ENCODE data around the gene DIO1. TPM values are rescaled to one million over a fixed set of nuclear protein-coding genes. Genes with fewer than 3 reads are reported as not detected.

DIO1 gene
- polyA plus RNA-seq, 4 donors, result 3.8 to 10.3 (median 7.8) TPM

DNA sequence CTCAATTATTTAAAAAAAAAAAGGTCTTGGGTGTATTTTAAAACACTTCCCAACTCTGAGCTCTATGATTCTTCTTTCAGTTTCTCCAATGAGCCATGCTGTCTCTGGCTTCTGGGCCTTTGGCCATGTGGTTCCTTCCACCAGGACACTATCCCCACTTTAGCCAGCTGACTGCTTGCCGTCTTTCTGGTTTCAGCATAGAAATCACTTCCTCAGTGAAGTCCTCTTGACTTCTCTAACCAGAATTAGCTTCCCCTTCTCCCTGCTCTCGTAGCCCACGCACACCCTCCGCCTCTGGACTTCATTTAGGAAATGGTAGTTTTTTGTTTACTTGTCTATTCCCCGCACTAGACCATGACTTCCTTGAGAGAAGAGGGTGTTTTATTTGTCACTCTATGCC is 1.1 kb upstream of the DIO1 start:
- DNase-seq (ENCODE audit: low read depth in 4 of 4, low spot score in 2 of 4), result no peak

DNA sequence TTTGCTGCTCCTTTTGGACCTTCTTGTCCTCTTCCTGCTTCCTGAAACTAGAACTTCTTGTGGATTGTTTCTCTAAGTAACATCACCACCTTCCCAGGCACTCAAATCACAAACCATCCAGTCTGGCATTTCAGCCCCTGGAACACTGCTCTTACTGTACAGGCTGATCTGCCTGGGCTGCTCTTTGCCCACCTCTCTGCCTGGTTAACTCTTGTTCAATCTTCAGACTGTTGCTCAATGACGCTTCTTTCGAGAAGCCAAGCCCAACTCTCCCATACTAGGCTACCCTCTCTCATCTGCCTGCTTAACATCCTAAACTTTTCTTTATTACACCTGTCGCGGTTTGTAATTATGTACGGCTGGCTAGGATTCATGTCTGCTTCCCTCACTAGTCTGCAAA is 657 bp downstream of the DIO1 start:
- DNase-seq (ENCODE audit: low read depth in 4 of 4, low spot score in 2 of 4), result no peak

DNA sequence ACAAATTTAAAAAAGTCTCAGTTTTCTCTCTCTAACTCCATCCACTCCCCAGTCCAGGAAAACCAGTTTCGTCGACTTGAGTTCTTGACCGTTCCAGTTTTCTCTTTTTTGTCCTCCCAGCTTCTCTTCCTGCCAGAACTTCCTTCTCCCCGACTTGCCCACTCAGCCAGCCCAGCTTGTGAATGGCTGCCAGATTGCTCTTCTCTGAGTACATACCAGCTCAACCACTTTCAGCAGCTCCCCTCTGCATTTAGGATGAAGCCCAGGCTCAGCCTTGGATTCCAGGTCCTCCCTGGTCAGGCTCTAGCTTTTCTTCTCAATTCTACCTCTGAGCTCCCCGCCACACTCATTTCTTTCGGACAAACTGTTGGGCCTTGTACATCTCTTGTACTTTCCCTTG is 1.4 kb downstream of the DIO1 start:
- DNase-seq (ENCODE audit: low read depth in 4 of 4, low spot score in 2 of 4), result no peak

DNA sequence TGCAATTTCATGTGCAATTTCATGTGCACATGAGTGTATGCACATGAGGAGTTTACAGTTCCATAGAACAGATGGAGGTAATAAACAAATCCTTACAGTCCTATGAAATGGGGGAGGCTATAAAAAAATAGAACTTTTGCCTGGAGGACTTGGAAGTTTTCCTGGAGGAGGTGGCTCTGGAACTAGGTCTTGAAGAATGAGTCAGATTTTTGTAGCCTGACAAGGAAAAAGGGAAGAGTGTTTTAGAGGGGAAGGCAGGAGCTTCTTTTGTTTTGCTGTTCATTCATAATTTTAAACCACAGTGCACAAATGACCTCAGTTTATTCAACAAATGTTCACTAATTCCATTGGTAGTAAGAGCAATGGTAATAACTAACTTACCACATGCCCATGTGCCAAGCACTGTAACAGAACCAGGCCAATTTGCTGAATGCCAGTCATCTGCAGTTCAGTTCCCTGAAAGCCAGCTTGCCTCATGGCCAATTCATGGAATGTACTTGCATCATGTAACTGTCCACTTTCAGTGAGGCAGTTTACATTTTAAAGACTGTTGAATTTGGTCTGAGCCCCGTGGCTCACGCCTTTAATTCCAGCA is 2.7 kb downstream of the DIO1 start:
- no peak for DNase-seq (ENCODE audit: low read depth in 4 of 4, low spot score in 2 of 4)

DNA sequence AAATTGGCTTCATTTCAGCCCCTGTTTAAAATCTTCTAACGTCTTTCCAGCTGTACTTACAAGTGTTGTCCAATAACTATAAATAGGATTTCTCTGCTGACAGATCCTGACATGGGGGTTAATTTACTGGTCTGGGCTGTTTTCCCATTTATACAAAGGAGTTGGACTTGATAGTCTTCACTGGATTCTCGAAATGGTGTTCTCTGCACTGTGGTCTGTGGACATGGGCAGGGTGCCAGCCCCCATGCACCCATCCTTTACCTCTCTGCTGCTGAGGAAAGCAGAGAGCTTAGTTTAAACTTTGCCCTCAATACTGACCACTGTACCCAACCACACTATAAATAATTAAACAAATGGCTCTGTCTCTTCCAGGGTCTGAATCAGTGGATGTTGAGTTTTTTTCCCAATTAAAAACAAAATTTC is 5.2 kb downstream of the DIO1 start:
- peak in 3 of 4 donors; percentile 68 to 75 (median 74) for DNase-seq (ENCODE audit: low read depth in 4 of 4, low spot score in 2 of 4)

DNA sequence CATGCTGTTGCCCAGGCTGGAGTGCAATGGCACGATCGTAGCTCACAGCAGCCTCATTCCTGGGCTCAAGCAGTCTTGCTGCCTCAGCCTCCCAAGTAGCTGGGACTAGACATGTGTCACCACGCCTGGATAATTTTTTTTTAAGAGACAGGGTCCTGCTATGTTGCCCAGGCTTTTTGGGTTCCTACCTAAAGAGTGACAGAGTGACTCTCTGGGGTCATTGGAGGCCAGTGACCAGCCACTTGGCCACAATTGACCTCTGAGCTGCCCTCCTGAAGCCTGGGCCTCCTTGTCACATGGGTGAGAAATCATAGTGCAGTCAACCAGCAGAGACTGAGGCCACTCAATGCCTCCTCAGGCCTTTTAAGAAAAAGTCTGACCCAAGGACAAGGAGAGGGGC is 5.7 kb downstream of the DIO1 start:
- no peak for DNase-seq (ENCODE audit: low read depth in 4 of 4, low spot score in 2 of 4)

DNA sequence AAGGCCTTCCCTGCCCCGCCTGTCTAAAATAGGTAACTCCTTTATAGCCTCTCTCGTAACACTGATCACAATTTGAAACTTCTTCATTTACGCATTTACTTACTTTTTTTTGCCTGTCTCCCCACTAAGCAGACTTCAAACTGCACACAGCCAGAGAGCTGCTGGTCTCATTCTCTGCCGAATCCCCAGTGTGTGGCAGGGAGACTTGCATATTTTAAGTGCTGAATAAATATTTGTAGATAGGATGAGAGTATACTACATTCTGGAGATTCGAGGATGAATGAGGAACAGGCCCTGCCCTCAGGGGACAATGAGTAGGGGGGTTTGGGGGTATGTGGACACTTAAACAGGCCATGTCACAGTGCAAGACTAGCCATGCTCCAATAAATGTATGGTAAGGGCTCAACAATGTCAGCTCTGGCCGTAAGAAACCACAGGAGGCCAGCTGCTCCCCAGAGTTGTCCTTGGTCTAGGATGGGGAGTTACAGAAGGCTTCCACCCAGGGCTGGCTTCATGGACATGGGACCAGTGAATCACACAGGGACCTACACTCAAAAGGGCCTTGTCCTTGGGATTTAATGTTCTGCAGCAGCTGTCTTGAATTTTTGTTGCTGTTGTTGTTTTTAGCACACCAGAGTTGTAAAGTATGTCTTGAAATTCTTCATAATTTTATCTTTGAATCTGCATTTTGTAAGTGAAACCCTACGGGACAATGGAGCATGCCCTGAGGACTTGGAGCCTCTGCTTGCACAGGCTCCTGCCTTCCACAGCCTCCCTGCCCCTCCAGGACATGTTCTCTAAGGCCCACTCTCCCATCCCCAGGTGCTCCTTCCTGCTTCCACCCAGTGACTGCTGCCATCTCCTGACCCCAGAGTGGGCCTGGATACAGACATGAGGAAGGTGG is 8.5 kb downstream of the DIO1 start:
- DNase-seq (ENCODE audit: low read depth in 4 of 4, low spot score in 2 of 4), result no peak

DNA sequence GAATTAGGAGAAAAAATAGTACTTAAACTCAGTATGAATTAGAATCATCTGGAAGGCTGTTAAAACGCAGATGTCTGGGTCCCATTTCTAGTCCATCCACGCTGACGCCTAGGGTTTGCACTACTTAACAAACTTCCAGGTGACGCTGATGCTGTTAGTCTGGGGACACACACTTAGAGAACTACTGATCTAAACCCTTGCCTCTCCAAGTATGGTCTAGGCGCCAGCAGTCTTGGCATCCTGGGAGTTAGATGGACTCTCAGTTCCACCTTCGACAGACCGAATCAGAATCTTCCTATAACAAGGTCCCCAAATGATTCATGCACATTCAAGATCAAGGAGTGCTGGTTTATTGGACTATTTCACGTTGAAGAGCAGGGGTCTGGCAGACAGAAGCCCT is 11.5 kb downstream of the DIO1 start:
- DNase-seq (ENCODE audit: low read depth in 4 of 4, low spot score in 2 of 4), result no peak

DNA sequence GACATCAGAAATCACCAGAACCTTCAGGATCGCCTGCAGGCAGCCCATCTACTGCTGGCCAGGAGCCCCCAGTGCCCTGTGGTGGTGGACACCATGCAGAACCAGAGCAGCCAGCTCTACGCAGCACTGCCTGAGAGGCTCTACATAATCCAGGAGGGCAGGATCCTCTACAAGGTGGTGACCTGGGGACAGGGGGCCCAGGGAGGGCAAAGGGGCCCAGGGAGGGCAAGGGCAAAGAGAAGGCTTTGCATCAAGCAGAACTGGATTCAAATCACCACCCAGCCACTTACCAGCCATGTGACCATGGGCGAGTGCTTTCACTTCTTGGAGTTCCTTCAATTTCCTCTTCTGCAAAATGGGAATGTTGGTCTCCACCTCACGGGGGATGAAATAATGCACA is 12.1 kb downstream of the DIO1 start:
- no peak for DNase-seq (ENCODE audit: low read depth in 4 of 4, low spot score in 2 of 4)

DNA sequence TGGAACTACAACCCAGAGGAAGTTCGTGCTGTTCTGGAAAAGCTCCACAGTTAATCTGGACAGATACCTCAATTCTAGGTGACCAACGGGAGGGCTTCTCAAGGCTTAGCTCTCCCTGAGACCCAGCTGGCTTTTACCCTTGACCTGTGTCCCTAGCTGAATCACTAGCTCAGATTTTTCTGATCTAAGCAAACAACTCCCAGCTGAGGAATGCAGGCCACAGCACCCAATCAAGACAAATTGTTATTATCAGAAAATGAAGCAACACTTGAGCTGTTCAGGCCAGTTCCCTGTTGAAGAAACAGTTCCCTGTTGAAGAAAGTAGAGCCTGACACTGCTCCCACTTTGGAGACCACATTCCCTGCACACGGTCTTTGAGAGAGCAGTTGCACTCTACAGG is 16.0 kb downstream of the DIO1 start:
- no peak for DNase-seq (ENCODE audit: low read depth in 4 of 4, low spot score in 2 of 4)

DNA sequence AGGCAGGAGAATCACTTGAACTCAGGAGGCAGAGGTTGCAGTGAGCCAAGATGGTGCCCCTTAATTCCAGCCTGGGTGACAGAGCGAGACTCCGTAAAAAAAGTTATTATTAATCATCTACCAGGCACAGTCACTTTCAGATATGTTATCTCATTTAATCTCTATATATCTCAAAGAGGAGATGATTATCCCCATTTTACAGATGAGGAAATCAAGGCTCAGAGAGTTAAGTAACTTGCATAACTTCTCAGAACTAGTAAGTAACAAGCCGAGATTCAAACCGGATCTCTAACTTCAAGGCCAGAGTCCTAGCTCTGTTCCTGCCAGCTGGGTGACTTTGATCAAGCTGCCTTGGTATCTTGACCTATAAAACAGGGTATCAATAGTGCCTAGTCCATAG is 17.5 kb downstream of the DIO1 start:
- DNase-seq (ENCODE audit: low read depth in 4 of 4, low spot score in 2 of 4), result no peak

DNA sequence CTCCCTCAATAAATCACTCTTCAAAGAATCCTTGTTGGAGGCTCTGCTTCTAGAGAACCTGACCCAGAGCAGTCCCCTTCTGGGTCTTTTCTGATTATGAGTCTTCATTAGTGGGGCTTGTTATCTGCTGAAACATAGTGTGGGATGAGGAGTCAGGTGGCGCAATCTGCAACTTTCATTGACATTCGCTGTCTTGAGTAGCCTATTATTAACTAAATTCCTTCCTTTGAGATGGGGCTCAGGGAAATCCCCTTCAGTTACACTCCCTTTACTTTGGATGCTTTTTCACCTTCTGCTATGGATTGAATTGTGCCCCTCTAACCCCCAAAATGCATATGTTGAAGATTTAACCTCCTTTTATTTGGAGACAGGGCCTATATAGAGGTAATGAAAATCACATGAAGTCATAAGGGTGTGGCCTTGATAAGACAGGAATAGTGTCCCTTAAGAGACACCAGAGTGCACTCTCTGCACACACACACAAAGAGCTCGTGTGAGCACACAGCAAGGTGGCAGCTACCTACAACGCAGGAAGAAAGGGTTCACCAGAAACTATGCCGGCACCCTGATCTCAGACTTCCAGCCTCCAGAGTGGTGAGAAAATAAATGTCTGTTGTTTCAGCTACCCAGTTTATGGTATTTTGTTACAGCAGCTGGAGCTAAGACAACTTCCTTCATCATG is 19.5 kb downstream of the DIO1 start:
- DNase-seq (ENCODE audit: low read depth in 4 of 4, low spot score in 2 of 4), result no peak

DNA sequence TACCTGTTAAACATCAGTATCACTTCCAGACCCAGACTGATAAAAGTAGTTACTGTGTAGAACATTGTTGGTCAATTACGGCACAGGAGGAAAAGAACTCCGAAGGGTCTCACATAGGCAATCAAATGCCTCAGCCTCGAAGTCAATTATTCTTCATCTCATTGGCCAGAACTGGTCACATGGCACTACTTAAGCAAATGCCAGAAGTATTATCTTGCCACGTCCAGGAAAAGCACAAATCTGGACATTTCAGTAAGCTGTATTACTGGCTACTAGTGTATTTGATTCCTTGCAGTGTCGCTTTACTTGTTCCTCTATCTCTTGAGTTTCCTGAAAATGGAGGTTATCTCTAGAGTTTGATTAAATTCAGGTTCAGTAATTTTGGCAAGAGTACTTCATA is 24.4 kb downstream of the DIO1 start:
- DNase-seq (ENCODE audit: low read depth in 4 of 4, low spot score in 2 of 4), result no peak

DNA sequence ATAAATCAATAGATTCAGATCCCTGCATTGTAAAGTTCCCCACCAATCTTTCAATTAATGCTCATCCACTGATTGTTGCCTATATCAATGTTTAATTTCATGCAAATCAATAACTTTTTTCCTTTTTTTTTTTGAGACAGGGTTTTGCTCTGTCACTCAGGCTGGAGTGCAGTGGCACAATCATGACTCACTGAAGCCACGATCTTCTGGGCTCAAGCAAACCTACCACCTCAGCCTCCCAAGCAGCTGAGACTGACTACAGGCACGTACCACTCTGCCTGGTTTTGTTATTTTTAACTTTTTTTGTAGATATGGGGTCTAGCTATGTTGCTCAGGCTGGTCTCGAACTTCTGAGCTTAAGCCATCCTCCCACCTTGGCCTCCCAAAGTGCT is 25.7 kb downstream of the DIO1 start:
- no peak for DNase-seq (ENCODE audit: low read depth in 4 of 4, low spot score in 2 of 4)

DNA sequence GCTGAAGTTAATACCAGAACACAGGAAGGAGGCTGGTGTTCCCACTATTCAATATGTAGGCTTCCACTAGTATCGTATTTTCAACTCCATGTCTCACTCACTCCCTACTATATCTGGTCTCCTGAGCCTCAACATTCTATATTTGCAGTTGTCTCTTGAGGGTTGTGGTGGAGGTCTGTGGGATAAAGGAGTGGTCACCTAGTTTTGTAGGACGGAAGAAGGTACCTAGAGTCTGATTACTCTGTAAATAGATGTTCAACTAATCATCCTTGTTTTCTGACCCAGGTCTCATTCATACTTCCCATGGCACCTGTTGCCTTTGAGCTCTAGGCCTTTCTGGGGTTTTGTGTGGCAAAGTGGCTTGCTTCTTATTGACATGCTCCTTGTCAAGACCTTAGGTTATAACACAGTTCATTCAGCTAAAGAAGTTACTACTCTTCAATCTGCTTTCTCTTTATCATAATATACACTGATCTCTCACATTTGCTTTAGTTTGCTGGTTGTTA is 33.4 kb downstream of the DIO1 start:
- DNase-seq (ENCODE audit: low read depth in 4 of 4, low spot score in 2 of 4), result no peak

DNA sequence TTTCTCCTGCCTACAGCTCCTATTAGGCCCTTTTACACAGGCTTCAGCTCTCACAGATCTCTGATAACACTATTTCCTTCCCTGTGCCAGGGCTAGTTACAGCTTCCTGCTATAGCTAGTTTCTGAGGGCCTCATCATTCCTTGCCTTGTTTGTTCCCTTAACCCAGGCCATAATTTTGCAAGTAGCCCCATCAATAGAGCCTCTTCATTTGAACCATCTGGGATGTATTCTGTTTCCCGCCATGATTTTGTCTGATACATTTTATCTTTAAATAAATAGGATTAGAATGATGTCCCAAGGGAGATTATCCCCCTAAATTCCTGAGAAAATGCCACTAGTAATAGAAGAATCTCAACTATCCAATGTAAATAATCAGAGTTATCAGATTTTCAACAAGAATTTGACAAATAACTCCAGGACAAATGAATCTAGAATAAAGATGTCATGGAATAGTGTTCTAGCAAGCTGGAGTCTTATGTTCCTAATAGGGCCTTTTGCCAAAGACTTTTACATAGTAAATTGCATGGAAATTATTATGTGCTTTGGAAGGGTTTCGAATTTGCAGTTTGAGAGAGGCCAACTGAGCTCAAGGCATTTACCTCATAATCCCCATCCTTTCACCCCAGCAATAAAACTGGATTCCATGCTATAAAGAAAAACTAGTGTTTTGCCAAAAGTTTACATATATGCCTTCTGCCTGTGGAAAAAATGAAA is 35.4 kb downstream of the DIO1 start:
- DNase-seq (ENCODE audit: low read depth in 4 of 4, low spot score in 2 of 4), result peak in 1 of 4 donors; percentile 21

DNA sequence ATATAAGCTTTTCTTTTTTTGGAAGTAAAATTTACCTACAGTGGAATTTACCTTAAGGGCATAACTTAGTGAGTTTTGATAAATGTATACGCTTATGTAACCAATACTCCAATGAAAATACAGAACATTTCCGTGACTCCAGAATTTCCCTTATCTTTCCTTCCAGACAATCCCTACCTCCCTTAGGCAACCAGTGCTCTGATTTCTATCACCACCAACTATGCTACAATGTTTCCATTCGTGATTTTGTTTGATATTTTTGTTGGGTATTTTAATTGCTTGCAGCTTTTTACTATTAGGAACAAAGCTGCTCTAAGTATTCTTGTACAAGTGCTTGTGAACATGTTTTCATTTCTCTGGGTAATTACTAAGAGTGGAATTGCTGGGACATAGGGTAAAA is 36.9 kb downstream of the DIO1 start:
- DNase-seq (ENCODE audit: low read depth in 4 of 4, low spot score in 2 of 4), result no peak

DNA sequence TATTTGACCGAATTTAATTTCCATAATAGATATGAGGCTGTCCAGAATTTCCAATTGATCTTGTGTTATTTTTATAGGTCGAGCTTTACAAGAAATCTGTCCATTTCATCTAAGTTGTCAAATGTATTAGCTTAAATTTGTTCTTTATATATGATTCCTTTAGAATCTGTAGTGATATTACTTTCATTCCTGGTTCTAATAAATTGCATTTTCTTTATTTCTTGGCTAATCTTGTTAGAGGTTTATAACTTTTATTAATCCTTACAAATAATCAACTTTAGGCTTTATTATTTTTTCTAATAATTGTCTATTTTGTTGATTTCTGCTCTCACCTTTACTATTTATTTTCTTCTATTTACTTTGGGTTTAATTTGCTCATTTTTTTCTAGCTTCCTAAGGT is 37.5 kb downstream of the DIO1 start:
- no peak for DNase-seq (ENCODE audit: low read depth in 4 of 4, low spot score in 2 of 4)

DNA sequence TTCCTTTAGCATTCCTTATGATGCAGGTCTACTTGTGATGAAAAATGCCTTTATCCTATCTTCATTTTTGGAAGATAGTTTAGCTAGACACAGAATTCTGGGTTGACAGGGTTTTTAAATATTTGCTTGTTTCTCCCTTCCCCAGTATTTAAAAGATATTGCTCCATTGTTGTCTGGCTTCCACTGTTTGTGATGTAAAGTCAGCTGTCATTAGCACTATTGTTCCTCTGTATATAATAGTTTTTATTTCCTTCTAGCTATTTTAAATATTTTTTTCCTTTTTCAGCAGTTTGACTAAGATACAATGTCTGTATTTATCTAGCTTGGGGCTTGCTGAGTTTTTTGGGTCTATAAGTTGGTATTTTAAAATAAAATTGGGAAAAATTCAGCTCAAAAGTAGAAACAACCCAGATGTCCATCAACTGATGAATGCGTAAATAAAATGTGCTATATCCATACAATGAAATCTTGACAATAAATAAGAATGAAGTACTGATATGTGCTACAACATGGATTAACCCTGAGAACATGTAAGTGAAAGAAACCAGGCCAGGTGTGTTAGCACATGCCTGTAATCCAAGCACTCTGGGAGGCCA is 40.3 kb downstream of the DIO1 start:
- no peak for DNase-seq (ENCODE audit: low read depth in 4 of 4, low spot score in 2 of 4)

DNA sequence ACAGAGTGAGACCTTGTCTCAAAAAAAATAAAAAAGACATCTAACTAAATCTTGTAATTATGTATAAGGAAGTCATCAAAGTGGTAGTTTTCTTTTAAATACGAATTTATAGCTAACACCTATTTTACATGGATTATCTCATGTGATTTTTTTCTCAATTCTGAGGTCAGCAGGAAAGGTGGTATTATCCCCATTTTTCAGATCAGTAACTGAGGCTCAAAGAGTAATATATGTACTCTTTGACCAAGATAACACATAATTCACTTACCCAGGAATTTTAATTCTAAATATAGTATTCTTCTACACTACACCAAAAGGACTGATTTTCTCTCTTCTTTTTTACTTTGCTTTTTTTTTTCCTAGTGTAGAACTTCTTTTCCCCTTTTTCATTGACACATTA is 42.4 kb downstream of the DIO1 start:
- no peak for DNase-seq (ENCODE audit: low read depth in 4 of 4, low spot score in 2 of 4)

Data from left renal cortex interstitium (tissue), 4 donors.